HepG2 (cell line): ENCODE measurements around the gene RHOV. TPM values are rescaled to one million over a fixed set of nuclear protein-coding genes. Genes with fewer than 3 reads are reported as not detected.

Experiments
- AFF4 ChIP-seq: sonication (generic); formaldehyde crosslinking; IDR thresholded peaks from 2 replicates; pipeline ENCODE4 v1.4.0; 2020; ENCODE audit warnings: missing genetic modification reagents
- ETS1 ChIP-seq: sonication (generic); formaldehyde crosslinking; IDR thresholded peaks from 2 replicates; pipeline ENCODE4 v1.4.0; 2020; ENCODE audit warnings: missing genetic modification reagents
- FOXP4 ChIP-seq: sonication (generic); formaldehyde crosslinking; IDR thresholded peaks from 2 replicates; pipeline ENCODE4 v1.4.0; 2020; ENCODE audit warnings: missing genetic modification reagents
- PAWR ChIP-seq: sonication (generic); formaldehyde crosslinking; IDR thresholded peaks from 2 replicates; pipeline ENCODE4 v1.4.0; 2020; ENCODE audit warnings: missing genetic modification reagents, mild to moderate bottlenecking, borderline replicate concordance
- ZFP36L1 ChIP-seq: sonication (generic); formaldehyde crosslinking; IDR thresholded peaks from 2 replicates; pipeline ENCODE4 v1.8.0; 2022; ENCODE audit warnings: mild to moderate bottlenecking, missing genetic modification reagents, moderate library complexity
- polyA plus RNA-seq, 8 experiments: library from polyadenylated mRNA; depleted of rRNA in 3 of 8; stranded (reverse) in 7 of 8; unstranded in 1 of 8; fragments of >200 nt; fragmentation: Illumina TruSeq in 4 of 8; extraction: Trizol in 4 of 8; gene quantifications; 2 replicates each; pipeline versions ENCODE4 v1.2.1 to v1.2.3, GENCODE V29; 2011 to 2016; ENCODE audit warnings: low read depth in 4 of 8, missing spikeins in 1 of 8, mixed read lengths in 1 of 8; ENCODE audit not compliant: insufficient read depth in 1 of 8
- total RNA-seq, 5 experiments: library from RNA; depleted of rRNA; stranded (reverse); fragments of >200 nt; fragmentation: Illumina TruSeq; extraction: Trizol; gene quantifications; 2 replicates each; pipeline ENCODE4 v1.2.3, GENCODE V29; 2016; ENCODE audit warnings: low read depth in 1 of 5

RHOV gene
- total and polyA plus RNA-seq, 2 of the 13 experiments (the other 11 are each of a cell fraction or from before 2014, with no cell fraction given) = 0.17 to 0.18 TPM

GRCh38 chr15:40906091-40906990, 32.3 kb upstream of the RHOV start (continued):
- no peak for TF ChIP-seq ETS1 (CRISPR knock-in tag)
- TF ChIP-seq PAWR = no peak
- no peak for TF ChIP-seq AFF4 (CRISPR knock-in tag)
- 0 out of 2 replicates have a peak, but pooled peaks have one; percentile 18 for TF ChIP-seq FOXP4 (CRISPR knock-in tag)
- no peak for TF ChIP-seq ZFP36L1 (CRISPR knock-in tag)
